Stimulated activated CD4-positive, alpha-beta T cell treated with anti-CD3 and anti-CD28 coated beads, Interleukin-2, amount 100 ng/mL, for 24 hours (primary cell): Measurements from ENCODE around the gene KCNJ13.

ENCODE experiments used
- DNase-seq, 2 donors: peaks; one replicate each; pipeline ENCODE4 v3.0.0-alpha.2; 2020

The KCNJ13 gene

DNA sequence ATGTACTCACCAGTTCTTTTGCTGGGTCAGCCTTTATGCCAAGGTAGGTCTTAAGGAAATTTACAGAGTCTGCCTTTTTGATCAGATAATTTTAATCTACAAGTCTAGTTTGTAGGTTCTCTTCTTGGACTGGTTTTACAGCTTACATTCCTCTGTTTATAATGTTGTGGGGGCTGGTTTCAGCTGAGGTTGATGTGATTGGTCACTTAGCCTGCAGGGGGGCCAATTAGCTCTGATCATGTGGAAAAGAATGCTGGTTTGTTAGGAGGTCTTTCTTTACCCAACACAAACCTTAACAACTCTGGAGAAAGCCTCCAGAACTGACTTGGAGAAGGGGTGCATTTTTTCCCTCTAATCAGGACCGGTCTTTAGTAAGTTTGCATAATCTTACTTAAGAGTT is at the start of gene KCNJ13:
TSS of gene KCNJ13 (minus strand) at position 131 of the 400 bp plus-strand sequence. CDS start 5,203 bp downstream, outside the sequence.
- DNase-seq, result no peak

DNA sequence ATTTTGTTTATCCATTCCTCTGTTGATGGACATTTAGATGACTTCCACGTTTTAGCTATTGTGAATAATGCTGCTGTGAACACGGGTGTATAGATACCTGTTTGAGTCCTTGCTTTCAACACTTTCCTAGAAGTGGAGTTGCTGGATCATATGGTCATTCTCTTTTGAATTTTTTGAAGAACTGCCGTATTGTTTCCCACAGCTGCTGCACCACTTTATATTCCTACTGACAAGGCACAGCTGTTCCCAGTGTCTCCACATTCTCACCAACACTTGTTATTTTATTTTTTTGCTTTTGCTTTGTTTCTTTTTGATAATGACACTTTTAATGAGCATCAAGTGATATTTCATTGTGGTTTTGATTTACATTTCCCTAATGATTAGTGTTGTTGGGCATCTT is 41.4 kb upstream of the KCNJ13 start:
- DNase-seq, result no peak

- DNase-seq, result no peak
These were observed 40.3 kb upstream of the KCNJ13 start for GRCh38 chr2:232816657-232817056.

GRCh38 chr2:232815569-232815968 is 39.2 kb upstream of the KCNJ13 start:
- no peak for DNase-seq

- no peak for DNase-seq
These were observed 34.1 kb upstream of the KCNJ13 start for GRCh38 chr2:232810444-232810843.

- no peak for DNase-seq
These were observed 33.2 kb upstream of the KCNJ13 start for GRCh38 chr2:232809349-232810124.

- no peak for DNase-seq
These were observed 25.7 kb upstream of the KCNJ13 start for GRCh38 chr2:232802091-232802490.

DNA sequence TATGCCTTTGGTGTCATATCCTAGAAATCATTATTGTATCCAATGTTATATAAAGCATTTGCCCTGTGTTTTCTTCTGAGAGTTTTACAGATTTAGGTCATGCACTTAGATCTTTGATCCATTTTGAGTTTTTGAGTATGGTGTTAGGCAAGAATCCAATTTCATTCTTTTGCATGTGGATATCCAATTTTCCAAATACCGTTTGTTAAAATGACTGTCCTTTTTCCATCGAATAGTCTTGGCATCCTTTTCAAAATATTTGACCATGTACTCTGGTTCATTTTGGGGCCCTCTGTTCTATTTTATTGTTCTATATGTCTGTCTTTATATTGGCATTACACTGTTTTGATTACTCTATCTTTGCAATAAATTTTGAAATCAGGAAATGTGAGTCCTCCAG is 23.8 kb upstream of the KCNJ13 start:
- no peak for DNase-seq

- DNase-seq, result no peak
These were observed 21.8 kb upstream of the KCNJ13 start for GRCh38 chr2:232798187-232798586.

GRCh38 chr2:232795920-232796319 is 19.6 kb upstream of the KCNJ13 start:
- DNase-seq, result no peak

DNA sequence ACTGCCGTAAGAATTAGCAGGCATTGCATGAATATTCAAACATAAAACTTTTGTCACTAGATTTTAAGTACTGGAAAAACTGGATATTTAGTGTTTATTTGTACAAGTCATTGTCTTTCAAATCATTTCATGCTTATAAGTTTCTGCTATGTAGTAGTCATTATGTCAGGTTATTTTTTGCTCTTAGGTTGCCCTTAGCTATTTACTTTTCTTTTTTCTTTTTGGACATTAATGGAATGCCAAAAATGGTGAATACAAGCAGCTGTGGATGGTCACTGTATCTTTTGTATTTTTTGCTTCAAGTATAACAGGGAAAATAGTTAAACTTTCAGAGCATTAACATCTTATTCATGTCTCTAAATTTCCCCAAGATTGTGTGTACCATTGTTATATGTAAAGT is 18.6 kb upstream of the KCNJ13 start:
- no peak for DNase-seq

DNA sequence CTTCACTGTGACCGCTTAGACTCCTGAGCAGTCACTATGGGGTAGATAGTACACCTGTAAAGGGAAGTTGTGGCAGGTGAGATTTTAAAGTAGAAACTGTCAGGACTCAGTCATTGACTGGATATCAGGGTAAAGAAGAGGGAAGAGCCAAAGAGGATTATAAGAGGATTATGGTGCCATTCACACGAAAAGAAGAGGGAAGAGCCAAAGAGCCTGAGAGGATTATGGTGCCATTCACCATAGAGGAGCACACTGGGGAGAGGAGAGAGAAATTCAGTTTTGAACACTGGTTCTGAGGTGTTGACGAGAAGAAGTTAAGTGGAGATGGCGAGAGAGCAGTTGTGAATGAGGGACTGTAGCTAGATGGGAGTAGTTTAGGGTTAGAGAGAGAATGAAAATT is 16.9 kb upstream of the KCNJ13 start:
- no peak for DNase-seq

GRCh38 chr2:232791518-232791917 is 15.2 kb upstream of the KCNJ13 start:
- DNase-seq, result no peak

GRCh38 chr2:232789082-232789481 is 12.7 kb upstream of the KCNJ13 start:
- no peak for DNase-seq

DNA sequence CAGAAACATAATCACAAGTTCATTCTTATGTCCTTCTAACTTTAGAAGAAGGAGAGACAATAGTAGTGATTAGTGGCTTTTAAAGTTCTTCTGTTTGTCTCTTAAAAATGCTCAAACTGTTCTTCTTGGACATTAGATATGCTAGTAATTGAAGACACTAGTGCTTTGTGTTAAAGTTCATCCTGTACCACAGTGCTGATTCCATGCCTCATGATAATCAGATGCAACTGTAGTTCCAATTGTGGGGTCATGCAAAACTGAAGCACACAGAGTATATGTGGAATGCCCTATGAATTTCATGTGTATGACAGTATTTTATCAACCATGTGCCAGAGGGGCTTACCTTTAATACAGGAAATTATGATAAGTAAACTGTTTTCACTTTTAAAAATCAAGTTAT is 11.4 kb upstream of the KCNJ13 start:
- no peak for DNase-seq

DNA sequence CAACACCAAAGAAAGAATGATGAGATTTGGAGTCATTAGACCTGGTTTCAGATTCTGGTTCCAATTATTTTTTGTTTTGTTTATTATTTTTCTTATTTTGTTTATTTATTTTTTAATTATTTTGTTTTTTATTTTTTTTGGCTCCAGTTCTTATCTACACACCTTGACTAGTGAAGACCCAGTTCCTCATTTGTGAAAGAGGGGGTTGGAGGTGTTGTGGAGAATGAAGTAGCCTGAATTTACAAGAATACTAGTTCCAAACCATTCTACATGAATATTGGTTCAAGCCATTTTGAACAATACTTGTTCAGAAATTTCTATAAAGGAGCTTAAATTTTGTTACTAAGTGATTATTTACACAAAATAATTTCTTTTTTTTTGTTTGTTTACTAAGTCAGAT is 6.9 kb upstream of the KCNJ13 start:
- no peak for DNase-seq

GRCh38 chr2:232781765-232782164 is 5.4 kb upstream of the KCNJ13 start:
- peak; percentile 14 to 36 for DNase-seq

- no peak for DNase-seq
These were observed 3.6 kb upstream of the KCNJ13 start for GRCh38 chr2:232779934-232780333.

GRCh38 chr2:232779465-232779864 is 3.1 kb upstream of the KCNJ13 start:
- DNase-seq, result no peak

DNA sequence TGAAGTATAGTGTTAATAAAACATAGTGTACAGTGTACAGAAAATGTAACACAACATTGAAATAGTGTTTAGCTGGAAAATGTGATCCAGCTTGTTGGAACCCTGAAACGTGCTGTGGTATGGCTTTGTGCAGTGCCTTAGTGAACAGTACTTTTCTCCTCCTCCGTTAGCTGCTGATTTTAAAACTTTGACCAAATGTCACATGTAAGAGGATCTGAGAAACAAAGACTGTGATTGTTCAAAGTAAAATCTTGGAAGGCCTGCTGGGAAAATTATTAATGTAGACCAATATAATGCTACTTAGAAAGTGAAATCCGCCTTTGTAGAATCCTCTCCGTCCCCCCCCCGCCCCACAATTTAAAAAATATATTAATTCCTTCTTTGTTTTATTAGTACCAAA is 911 bp upstream of the KCNJ13 start:
- DNase-seq, result no peak

- DNase-seq, result no peak
These were observed 2.5 kb downstream of the KCNJ13 start for GRCh38 chr2:232773815-232774214.

DNA sequence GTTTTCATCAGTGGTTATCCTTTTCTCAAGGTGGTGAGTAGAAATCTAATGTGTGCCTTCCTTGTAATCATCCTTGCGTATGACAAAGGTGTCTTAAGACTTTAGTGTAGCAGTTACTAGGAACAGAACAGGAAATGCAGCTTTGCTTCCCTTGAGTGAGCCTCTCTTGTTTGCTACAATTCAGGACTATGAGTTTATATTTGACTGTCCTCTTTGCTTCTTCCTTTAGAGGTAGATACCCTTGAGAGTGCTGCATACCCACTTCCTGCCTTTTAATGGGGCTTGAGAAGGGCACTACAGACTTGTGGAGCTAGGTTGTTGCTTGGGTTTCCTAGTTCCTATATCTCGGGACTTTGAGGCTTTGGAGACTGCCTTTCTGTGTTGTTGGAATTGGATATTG is 3.8 kb downstream of the KCNJ13 start:
- DNase-seq, result no peak

DNA sequence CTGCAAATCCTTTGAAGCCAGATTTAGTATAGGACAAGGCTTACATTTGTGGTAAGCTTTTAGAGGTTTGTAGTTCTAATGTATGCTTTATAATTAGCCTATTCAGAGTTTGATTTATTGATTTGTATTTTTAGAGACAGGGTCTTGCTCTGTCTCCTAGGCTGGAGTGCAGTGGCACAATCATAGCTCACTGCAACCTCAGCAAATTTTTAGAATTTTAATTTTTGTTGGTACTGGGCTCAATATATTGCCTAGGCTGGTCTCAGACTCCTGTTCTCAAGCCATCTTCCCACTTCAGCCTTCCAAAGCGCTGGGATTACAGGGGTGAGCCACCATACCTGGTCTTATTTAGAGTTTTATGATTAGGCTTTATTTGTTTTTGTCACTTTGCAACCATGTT is 4.5 kb downstream of the KCNJ13 start:
- no peak for DNase-seq

DNA sequence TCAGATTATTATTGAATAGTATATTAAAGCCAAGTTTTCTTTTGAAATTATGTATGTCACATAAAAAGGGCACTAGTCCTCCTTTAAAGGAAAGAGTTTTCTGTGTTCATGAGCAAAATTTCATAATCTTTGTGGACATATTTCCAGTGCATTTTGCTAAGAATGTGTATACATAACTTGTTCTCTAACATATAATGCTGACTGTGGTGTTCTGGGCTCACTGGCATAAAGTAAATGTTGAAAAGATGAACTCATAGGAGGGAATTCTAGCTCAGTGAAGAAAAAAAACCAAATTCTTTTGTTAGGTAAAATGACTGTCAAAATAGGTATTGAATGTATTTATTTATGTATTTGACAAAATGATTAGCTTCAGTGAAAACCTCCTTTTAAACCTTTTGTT is 6.2 kb downstream of the KCNJ13 start:
- no peak for DNase-seq

GRCh38 chr2:232767866-232768265 is 8.5 kb downstream of the KCNJ13 start:
- no peak for DNase-seq
